Loucy (cell line): ENCODE data around the gene SH3BP5.

ENCODE experiments used
- EZH2phosphoT487 ChIP-seq: fragments of 200-600 bp; IDR thresholded peaks from 2 replicates; pipeline ENCODE4 v1.6.1; 2018; ENCODE audit warnings: antibody characterized with exemption, mild to moderate bottlenecking, moderate library complexity, borderline replicate concordance
- TF ChIP-seq, protein P1 (sequence below): fragments of 200-600 bp; sonication (generic); conservative IDR thresholded peaks from 2 replicates; pipeline ENCODE4 v1.5.1; 2014; ENCODE audit warnings: mild to moderate bottlenecking, antibody characterized with exemption, low read length

DNA sequence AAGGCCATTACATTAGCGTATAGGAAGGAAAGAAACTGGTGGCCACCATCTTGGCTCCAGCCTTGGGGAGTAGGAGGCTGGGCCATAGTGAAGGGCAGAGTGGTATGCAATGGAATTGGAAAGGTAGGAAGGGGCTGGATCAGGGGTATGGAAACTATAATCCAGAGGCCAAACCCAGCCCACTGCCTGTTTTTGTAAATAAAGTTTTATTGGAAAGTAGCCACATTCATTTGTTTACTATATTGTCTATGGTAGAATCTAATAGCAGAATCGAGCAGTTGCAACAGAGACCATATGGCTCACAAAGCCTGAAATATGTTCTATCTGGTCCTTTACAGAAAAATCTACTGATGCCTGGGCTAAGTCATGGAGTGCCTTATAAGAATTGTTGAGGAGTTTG lies 14.1 kb upstream of the SH3BP5 start:
- TF ChIP-seq, protein P1, sequence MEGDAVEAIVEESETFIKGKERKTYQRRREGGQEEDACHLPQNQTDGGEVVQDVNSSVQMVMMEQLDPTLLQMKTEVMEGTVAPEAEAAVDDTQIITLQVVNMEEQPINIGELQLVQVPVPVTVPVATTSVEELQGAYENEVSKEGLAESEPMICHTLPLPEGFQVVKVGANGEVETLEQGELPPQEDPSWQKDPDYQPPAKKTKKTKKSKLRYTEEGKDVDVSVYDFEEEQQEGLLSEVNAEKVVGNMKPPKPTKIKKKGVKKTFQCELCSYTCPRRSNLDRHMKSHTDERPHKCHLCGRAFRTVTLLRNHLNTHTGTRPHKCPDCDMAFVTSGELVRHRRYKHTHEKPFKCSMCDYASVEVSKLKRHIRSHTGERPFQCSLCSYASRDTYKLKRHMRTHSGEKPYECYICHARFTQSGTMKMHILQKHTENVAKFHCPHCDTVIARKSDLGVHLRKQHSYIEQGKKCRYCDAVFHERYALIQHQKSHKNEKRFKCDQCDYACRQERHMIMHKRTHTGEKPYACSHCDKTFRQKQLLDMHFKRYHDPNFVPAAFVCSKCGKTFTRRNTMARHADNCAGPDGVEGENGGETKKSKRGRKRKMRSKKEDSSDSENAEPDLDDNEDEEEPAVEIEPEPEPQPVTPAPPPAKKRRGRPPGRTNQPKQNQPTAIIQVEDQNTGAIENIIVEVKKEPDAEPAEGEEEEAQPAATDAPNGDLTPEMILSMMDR: no peak
- no peak for TF ChIP-seq EZH2phosphoT487
